Measurements from ENCODE around the gene CCDC178. TPM values are rescaled to one million over a fixed set of nuclear protein-coding genes. Genes with fewer than 3 reads are reported as not detected.
"Not testable (repeated sequence)": the region's sequence is repeated elsewhere in the genome, so short reads cannot be mapped to it uniquely, and the experiment has no call there.

Gene CCDC178
- polyA plus RNA-seq, 12 donors, result 0.19 to 1.4 (median 0.73) TPM; not detected in 2

DNA sequence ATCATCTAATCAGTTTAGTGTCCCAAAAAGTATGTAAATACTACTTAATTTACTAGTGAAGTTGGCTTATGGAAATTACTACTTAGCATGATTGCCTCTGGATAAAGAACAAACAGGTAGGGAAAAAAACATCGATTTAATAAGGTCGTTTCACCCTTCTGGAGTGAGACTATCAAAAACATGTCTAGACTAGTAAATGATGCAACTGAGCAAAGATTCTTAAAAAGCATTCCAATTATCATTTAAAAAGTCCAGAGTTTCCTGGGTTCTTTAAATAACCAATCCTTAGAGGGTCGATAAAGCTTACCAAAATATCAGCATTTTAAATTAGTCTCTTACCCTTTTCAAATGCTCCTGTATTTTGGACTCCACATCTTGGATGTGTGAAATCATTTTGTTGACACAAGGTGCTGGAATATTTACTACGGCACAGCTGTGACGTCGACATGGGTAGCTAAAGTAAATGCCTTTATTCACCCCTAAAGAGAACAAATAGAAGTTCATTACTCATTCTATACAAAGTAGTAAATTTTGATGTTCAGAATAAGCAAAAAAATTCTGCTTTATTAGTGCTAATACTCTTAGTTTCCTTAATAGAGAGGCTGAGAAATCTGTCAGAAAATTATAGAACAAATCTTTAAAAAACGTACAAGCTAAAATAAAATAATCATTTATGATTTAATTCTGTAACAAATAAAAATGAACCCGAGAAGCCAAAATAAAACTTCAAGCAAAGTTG is 70.6 kb downstream of the CCDC178 start:
- DNase-seq, result no peak

DNA sequence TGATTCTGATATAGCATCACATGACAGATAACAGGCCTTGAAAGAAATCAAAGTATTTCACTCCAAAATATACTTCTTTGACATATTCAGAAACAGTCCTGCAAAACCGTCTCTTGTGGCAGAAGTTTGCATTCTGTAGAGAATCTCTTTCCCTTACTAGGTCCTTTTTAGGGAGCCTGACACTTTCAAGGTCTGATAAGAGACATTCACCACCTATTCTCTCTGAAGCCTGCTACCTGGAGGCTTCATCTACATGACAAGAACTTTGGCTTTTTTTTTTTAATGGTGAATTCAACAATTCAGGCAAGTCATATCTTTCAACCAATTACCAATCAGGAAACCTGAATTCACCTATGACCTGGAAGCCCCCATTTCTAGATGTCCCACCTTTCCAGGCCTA is 83.8 kb downstream of the CCDC178 start:
- no peak for DNase-seq

DNA sequence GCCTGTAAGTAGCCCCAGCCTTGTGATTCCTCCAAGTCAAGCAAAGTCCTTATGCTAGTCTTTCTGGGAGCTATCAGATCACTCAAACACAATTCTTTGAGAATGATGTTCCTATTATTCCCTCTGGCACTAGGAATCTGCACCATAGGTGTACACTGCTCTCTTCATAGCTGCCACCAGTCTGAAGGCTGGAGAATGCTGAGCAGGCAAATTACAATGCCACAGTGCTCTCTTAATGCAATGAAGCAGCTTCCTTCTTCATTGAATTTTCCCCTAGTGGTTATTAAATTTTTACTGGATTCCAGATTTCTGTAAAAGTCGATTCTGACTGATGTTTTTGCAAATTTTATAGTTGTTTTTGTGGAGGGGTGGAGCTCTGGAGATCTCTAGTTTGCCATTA is 84.8 kb downstream of the CCDC178 start:
- no peak for DNase-seq

DNA sequence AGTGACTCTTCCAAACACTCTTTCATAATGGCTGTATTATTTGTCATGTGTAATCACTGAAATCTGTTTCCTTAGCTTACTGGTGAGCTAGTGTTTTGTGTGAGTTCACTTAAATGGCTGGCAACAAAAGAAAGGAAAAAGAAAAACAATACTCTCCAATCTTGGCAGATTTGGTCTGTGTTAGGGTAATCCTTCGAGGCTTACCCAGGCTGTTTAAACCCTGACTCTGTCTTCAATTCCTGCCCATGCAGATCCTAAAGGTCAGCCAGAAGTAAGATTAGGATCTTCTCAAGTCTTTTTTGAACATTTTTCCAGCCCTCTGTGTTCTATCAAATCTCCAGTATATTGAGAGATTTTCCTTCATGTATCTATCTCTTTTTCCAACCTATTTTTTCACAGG is 85.3 kb downstream of the CCDC178 start:
- no peak for DNase-seq

DNA sequence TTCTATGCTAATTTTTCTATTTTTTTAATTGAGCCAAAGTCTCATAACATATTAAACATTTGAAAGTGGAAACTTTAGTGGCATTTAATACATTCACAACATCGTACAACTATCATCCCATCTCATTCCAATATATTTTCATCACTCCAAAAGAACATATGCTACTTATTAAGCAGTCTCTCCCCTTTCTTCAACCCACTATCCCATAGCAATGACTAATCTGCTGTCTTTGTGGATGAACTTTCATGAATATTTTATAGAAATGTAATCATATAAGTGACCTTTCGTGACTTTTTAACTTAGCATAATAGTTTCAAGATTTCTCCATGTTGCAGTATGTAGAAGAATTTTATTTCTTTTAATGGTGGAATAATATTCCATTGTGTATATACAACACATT is 90.3 kb downstream of the CCDC178 start:
- no peak for DNase-seq

DNA sequence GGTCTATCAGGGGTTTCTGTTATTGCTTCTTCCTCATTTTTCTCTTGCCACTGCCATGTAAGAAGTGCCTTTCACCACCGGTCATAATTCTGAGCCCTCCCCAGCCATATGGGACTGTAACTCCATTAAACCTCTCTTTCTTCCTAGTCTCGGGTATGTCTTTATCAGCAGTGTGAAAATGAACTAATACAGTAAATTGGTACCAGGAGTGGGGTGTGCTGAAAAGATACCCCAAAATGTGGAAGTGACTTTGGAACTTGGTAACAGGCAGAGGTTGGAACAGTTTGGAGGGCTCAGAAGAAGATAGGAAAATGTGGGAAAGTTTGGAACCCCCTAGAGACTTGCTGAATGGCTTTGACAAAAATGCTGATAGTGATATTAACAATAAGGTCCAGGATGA is 100.8 kb downstream of the CCDC178 start:
- not testable (repeated sequence) for DNase-seq

DNA sequence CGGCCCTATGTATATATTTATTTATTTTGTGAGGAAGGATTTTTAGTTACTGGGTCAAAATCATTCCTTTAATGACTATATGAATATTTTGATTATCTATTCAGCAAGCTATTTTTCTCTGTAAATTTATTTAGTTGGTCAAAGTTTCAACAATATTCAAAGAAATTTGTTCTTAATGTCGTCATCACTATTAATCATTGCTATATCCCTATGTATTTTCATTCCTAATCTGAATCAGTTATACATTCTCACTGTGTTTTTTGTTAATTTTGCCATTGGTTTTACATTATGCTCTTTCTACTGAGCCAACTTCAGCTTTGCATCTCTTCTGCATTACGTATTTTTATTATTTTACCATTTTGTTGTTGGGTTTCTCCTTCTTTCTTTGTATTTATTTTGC is 105.7 kb downstream of the CCDC178 start:
- no peak for DNase-seq

DNA sequence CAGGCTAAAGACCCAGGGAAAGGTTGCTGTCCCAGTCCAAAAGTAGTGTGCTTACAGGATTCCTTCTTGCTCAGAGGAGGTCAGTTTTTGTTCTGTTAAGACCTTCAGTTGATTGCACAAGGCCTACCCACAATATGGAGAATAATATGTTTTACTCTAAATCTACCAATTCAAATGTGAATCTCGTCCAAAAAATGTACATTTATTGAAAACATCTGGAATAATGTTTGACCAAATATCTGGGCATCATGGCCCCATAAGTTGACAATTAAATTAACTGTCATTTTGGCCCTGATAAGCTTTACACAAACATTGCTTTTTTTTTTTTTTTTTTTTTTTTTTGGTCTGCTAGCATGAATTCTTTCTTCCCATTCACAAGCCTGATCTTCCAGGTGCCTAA is 109.8 kb downstream of the CCDC178 start:
- DNase-seq, result no peak

DNA sequence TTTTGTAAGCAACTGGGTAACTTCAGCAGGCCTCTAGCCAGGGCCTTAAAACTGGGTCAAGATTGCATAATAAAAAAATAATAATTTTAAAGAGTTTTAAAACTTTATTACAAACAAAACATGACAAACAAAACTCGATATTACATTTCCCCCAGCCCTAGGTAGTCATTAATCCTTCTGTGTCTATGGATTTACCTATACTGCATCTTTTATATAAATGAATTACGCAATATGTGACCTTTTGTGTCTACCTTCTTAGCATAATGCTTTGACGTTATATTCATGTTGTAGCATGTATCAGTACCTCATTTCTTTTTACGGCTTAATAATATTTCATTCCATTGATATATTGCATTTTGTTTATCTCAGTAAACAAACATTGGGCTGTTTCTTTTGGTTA is 113.5 kb downstream of the CCDC178 start:
- no peak for DNase-seq

DNA sequence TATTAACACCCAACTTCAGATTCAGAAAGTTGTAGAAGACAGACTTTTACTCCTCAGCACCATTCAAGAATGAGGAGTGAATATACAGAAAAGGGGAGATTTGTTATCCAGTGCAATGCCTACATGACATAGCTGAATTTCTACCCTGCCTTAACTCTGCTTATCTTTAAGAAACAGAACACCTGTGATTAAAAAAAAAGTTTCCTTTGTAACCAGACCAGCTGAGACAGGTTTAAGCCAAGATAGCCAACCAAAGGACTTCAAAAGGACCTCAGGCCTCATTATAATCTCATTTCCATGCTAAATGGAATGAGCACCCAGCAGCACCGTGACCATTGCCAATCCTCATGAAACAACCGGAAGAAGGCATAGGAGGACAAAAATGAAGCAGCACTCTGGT is 122.9 kb downstream of the CCDC178 start:
- no peak for DNase-seq

DNA sequence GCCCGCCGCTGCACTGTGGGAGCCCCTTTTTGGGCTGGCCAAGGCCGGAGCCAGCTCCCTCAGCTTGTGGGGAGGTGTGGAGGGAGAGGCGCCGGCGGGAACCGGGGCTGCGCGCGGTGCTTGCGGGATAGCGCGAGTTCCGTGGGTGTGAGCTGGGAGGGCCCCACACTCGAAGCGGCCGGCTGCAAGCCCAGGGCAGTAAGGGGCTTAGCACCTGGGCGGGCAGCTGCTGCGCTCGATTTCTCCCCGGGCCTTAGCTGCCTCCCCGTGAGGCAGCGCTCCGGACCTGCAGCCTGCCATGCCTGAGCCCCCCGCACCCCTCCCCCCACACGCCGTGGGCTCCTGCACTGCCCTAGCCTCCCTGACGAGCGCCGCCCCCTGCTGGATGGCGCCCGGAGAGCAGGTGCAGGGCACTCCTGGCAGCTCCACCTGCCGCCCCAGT is 124.4 kb downstream of the CCDC178 start:
- DNase-seq, result no peak

DNA sequence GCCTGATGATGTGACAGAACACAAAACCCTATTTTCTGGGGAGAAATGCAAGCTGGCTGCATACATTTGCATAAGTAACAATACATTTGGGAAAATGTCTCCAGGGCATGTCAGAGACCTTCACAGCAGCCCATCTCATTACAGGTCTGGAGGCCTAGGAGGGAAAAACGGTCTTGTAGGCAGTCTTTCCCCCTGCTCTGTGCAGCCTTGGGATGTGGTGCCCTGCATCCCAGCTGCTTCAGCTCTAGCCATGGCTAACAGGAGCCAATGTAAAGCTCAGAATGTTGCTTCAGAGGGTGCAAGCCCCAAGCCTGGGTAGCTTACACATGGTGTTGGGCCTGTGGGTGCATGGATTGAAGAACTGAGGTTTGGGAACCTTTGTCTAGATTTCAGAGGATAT is 133.0 kb downstream of the CCDC178 start:
- DNase-seq, result no peak

DNA sequence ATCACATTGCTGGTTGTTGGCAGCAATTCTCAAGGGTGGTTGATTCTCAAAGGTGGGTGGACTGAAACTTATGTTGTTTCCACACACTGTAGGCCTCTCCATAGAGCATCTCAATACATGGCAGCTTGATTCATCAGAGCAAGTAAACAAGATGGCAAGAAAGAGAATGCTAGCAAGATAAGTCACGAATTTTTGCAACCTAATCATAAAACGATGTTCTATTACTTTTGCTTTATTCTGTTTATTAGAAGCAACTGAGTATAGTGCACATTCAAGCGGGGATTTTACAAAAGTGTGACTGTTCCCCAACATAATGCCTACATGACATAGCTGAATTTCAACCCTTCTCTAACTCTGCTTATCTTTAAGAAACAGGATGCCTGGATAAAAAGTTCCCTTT is 136.2 kb downstream of the CCDC178 start:
- no peak for DNase-seq

DNA sequence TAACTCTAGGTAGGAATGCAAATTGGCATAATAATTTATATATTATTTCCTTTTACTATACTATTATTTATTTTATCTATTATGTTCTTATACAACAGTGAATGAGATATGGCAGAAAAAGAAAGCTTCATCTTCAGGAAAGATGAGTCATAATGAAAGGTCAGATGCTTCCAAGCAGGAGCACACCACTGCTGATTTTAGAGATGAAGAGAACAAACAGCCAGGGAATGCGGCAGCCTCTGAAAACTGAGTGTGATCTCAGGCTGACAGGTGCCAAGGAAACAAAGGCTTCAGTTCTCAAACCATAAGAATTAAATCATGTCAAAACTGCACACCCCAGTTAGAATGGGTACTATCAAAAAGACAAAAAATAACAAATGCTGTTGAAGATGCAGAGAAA is 149.0 kb downstream of the CCDC178 start:
- DNase-seq, result no peak

DNA sequence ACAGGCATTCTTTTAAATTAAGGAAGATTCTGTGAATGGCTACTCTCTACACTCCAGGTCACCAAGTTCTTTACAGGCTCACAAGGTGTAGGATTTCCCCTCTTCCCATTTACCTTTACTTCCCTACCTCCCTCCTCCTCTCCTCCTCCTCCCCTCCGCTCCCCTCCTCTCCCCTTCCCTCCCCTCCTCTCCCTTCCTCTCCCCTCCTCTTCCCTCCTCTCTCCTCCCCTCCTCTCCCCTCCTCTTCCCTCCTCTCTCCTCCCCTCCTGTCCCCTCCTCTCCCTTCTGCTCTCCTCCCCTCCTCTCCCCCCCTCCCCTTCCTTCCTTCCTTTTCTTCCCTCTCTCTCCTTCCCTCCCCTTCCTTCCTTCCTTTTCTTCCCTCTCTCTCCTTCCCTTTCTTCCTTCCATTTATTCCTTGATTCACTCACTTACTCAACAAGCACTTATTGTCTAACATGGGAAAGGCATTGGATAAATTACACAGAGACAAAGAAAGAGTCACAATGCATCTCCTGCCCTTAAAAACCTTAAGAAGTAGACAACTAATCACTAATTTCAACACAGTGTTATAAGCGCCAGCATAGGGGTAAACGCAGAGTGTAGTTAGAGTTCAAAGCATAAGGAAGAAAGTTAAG is 152.3 kb downstream of the CCDC178 start:
- no peak for DNase-seq

DNA sequence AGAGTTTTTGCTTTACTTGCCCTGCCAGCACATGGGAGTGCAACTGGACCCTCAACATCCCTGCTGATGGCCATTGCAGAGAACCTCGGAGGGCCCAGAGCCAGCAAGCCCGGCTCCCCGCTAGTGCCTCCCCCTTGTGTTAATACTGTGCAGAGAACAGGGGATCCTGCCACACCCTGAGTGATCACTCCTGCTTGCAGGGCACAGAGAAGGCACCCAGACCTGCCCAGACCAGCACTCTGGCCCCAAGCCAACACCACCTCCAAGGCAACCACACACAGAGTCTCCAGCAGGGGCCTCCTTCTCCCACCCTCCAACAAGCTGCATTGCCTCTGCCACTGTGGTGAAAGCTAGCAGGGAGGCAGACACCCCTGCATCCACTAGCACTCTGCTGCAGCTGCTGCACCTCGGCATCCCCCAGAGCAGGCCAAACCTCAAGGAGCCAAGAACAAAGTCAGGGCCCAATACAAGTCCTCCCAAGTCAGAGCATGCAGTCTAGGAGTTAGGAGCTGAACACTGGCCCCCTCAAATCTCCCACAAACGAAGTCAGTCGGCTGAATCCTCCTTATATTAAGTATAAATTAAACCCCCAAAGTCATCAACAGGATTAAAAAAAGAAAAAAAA is 157.7 kb downstream of the CCDC178 start:
- DNase-seq, result no peak

DNA sequence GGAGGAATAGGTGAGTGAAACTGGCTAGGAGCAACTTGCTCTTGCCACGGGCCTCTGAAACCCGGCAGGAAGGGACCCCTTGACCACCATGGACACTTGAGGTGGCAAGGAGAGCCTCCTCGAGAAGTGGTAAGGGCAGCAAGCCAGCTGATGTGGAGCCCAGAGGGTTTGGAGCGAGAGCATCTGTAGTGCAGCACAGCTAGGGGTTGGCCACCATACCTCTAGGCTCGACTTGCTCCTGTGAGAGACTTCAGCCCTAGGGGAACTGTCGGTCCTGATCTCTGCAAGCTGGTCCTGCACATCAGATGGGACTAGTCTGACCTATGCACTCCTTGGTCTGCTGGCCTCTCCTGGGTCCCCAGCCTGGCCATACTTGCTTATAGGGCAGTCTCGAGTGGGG is 158.4 kb downstream of the CCDC178 start:
- DNase-seq, result no peak

DNA sequence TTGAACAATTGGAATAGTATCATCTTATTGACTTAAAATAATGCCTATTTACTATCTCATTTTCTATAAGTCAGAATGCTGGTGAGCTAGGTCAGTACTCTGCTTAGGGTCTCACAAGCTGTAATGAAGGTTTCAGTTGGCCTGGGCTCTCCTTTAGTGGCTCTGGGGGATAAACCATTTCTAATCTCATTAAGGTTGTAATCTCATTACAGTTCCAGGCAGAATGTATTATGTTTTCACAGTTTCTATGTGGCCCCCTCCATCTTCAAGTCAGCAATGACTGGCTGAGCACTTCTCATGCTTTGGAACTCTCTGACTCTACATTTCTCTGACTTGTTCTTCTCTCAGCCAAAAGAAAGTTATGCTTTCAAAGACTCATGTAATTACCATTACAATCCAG is 163.1 kb downstream of the CCDC178 start:
- no peak for DNase-seq

DNA sequence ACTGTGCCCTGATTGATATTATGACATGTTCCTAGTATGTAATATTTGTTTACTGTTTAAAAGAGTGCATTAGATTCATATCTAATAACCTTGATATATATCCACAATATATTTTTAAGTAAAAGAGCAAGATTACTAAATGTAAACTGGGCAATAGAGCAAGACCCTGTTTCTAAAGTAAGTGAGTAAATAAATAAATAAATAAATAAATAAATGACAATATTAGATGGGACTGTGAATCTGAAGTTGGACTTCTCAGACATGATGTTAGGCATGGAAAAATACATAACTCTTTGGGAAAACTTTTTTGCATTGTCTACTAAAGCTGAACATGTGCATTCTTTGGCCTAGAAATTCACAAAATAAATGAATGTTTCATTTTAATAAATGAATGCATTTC is 164.7 kb downstream of the CCDC178 start:
- DNase-seq, result no peak

DNA sequence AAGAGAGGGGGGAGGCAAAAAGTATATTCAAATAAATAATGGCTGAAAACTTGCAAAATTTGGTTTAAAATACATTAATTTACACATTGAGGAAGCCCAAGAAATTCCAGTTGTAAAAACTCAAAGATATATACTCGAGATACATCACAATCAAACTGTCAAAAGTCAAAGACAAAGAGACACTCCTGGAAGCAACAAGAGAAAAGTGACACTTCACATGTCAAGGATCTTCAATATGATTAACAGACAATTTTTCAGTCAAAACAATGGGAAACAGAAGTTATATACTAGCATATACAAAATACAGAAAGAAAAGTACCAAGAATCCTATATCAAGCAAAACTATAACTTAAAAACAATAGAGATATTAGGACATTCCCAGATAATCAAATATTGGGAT is 170.2 kb downstream of the CCDC178 start:
- no peak for DNase-seq

DNA sequence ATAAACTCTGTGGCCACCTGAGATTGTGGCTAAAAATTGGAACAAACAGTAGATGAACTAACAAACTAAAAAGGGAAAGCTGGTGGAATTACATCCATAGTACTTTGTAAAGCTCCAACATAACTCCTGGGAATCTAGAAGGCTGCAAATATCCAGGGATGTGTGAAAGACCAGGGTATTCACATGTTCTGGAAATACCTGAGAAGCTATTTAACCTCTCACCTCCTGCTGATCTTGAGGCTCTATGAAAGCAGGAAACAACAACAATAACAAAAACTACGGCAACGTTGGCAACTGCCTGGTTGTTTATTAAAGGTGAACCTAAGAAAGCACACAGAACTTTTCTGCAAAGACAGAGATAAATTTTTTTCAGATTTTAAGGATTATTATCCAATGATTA is 171.3 kb downstream of the CCDC178 start:
- no peak for DNase-seq

DNA sequence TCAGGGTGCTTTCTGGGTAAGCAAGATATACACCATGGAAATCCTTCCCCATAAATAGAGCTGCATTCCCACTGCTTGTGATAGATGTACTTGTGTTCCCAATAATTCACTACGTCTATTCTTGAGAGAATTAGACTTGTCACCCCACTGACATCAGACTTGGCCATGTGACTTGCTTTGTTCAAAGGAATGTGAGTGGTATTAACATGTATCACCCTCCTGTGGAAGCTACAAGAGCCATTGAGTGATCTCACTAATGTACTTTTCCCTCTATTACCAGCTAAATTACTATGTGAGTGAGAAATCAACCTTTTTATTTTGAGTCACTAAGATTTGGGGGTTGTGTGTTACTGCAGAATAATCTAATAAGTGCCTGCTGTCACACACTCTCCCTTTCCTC is 176.0 kb downstream of the CCDC178 start:
- DNase-seq, result no peak

DNA sequence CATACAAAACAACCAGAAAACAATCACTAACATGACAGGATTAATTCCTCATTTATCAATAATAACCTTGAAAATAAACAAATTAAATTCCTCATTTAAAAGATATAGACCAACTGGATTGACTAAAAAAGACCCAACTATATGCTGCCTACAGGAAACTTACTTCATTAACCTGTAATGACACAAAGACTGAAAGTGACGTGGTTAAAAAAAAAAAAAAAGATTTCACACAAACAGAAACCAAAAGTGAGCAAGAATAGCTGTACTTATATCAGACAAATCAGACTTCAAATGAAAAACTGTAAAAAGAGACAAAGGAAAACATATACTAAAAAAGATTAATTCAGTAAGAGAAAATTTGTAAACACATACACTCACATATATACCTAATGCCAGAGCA is 201.2 kb downstream of the CCDC178 start:
- DNase-seq, result no peak

DNA sequence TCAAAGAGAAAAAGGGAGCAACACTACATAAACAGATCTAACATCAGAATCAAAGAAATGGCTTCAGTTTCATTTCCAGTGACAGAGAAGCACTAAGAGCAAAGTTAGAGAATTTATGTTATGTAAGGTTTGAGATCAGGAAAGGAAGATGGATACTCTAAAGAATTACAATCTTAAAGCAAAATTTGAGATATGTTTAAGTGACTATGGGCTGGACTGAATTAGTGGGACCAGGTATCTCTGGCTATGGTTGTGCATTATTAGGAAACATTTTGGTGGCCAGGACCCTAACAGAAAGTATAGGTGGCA is 208.2 kb downstream of the CCDC178 start:
- DNase-seq, result no peak
